Hepatocyte (in vitro differentiated cells): ENCODE measurements around the gene RPUSD3. TPM values are rescaled to one million over a fixed set of nuclear protein-coding genes. Genes with fewer than 3 reads are reported as not detected.
"Not testable (repeated sequence)": the region's sequence is repeated elsewhere in the genome, so short reads cannot be mapped to it uniquely, and the experiment has no call there.

ENCODE experiments used
- DNase-seq: peaks from one replicate; pipeline ENCODE4 v3.0.0-alpha.2; 2016; ENCODE audit warnings: low spot score
- H2AFZ ChIP-seq: fragments of 200-600 bp; sonication (generic); 2 replicates; pipeline ENCODE4 v1.6.0; 2016; ENCODE audit warnings: antibody characterized with exemption, mild to moderate bottlenecking
- H3K27ac ChIP-seq: fragments of 200-600 bp; sonication (generic); 2 replicates; pipeline ENCODE4 v1.5.1; 2016; ENCODE audit warnings: mild to moderate bottlenecking
- H3K27me3 ChIP-seq: fragments of 200-600 bp; sonication (generic); 2 replicates; pipeline ENCODE4 v1.6.1; 2016
- H3K36me3 ChIP-seq: fragments of 200-600 bp; sonication (generic); replicated peaks from 2 replicates; pipeline ENCODE4 v1.5.1; 2016; ENCODE audit warnings: low read depth; ENCODE audit not compliant: insufficient read depth
- H3K4me1 ChIP-seq: fragments of 200-600 bp; sonication (generic); 2 replicates; pipeline ENCODE4 v1.5.1; 2016; ENCODE audit warnings: mild to moderate bottlenecking, moderate library complexity; ENCODE audit not compliant: insufficient read depth
- H3K4me2 ChIP-seq: fragments of 200-600 bp; sonication (generic); 2 replicates; pipeline ENCODE4 v1.6.0; 2016
- H3K4me3 ChIP-seq: fragments of 200-600 bp; sonication (generic); 2 replicates; pipeline ENCODE4 v1.5.1; 2016; ENCODE audit warnings: mild to moderate bottlenecking
- H3K79me2 ChIP-seq: fragments of 200-600 bp; sonication (generic); 2 replicates; pipeline ENCODE4 v1.6.0; 2017; ENCODE audit warnings: mild to moderate bottlenecking
- H3K9me2 ChIP-seq: fragments of 200-600 bp; sonication (generic); replicated peaks from 2 replicates; pipeline ENCODE4 v1.6.0; 2017; ENCODE audit warnings: mild to moderate bottlenecking; ENCODE audit not compliant: insufficient read depth
- H3K9me3 ChIP-seq: fragments of 200-600 bp; sonication (generic); 2 replicates; pipeline ENCODE4 v1.5.1; 2016; ENCODE audit warnings: low read depth, mild to moderate bottlenecking
- H4K20me1 ChIP-seq: fragments of 200-600 bp; sonication (generic); 2 replicates; pipeline ENCODE4 v1.6.0; 2016; ENCODE audit warnings: mild to moderate bottlenecking; ENCODE audit not compliant: insufficient read depth, poor library complexity, severe bottlenecking
- EZH2 ChIP-seq: fragments of 200-600 bp; sonication (generic); IDR thresholded peaks from 2 replicates; pipeline ENCODE4 v1.6.1; 2016; ENCODE audit warnings: antibody characterized with exemption, mild to moderate bottlenecking, borderline replicate concordance
- EZH2phosphoT487 ChIP-seq: fragments of 200-600 bp; sonication (generic); IDR thresholded peaks from one replicate; pipeline ENCODE4 v1.6.1; 2018; ENCODE audit warnings: antibody characterized with exemption, mild to moderate bottlenecking, low read depth, moderate library complexity; ENCODE audit not compliant: unreplicated experiment, severe bottlenecking
- WGBS: methylation state at CpG from one replicate; pipeline ENCODE4 v1.1.6; 2016; ENCODE audit warnings: low lambda C conversion rate; ENCODE audit errors: missing lambda C conversion rate; 5-methylcytosine and 5-hydroxymethylcytosine counted together
- polyA plus RNA-seq: library from polyadenylated mRNA; unstranded; fragments of >200 nt; fragmentation: Nextera tagmentation; extraction: Ambion mirVana; gene quantifications from 2 replicates; pipeline ENCODE4 v1.2.1, GENCODE V29; 2016
- total RNA-seq: library from RNA; depleted of rRNA; stranded (reverse); fragments of >200 nt; gene quantifications from 2 replicates; pipeline ENCODE4 v1.2.3, GENCODE V29; 2014
- TF ChIP-seq, protein P1 (sequence below): fragments of 200-600 bp; sonication (generic); IDR thresholded peaks from 2 replicates; pipeline ENCODE4 v1.5.1; 2016; ENCODE audit warnings: antibody characterized with exemption, mild to moderate bottlenecking; ENCODE audit not compliant: poor library complexity

The RPUSD3 gene
- total and polyA plus RNA-seq, 2 experiments from 2014 or later, result 37.4 to 74.7 TPM

DNA sequence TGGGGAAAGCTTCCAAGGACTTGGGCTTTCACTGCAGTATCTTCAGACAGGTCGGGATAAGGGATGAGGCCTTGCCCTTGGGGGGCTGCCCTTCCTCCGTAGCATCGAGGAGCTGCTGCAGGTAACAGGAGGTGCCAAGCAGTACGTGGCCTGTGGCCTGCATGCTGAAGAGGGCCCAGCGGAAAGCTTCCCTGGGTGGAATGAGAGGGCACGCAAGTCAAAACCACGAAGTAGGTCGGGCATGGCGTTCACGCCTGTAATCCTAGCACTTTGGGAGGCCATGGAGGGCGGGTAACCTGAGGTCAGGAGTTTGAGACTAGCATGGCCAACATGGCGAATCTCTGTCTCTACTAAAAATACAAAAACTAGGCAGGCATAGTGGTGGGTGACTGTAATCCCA lies 23.3 kb upstream of the RPUSD3 start:
- no peak overlapping the region for H3K4me3 ChIP-seq
- TF ChIP-seq EZH2 (no peak), EZH2phosphoT487 (no peak)
- TF ChIP-seq, protein P1, sequence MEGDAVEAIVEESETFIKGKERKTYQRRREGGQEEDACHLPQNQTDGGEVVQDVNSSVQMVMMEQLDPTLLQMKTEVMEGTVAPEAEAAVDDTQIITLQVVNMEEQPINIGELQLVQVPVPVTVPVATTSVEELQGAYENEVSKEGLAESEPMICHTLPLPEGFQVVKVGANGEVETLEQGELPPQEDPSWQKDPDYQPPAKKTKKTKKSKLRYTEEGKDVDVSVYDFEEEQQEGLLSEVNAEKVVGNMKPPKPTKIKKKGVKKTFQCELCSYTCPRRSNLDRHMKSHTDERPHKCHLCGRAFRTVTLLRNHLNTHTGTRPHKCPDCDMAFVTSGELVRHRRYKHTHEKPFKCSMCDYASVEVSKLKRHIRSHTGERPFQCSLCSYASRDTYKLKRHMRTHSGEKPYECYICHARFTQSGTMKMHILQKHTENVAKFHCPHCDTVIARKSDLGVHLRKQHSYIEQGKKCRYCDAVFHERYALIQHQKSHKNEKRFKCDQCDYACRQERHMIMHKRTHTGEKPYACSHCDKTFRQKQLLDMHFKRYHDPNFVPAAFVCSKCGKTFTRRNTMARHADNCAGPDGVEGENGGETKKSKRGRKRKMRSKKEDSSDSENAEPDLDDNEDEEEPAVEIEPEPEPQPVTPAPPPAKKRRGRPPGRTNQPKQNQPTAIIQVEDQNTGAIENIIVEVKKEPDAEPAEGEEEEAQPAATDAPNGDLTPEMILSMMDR, result no peak
- WGBS, result 94% methylated on average over 12 of the region's 12 CpGs
- H3K4me1 ChIP-seq, result peaks cover 17% of the 10 kb centered on the region
- H3K27ac ChIP-seq, result no peak overlapping the region
- no peak overlapping the region for H3K4me2 ChIP-seq
- H3K27me3 ChIP-seq, result no peaks in the 10 kb centered on the region
- H2AFZ ChIP-seq, result no peak overlapping the region
- H3K79me2 ChIP-seq, result no peaks in the 10 kb centered on the region
- no peaks in the 10 kb centered on the region for H3K9me3 ChIP-seq
- no peak for DNase-seq
- no peaks in the 10 kb centered on the region for H3K9me2 ChIP-seq
- H4K20me1 ChIP-seq, result no peaks in the 10 kb centered on the region
- no peaks in the 10 kb centered on the region for H3K36me3 ChIP-seq

DNA sequence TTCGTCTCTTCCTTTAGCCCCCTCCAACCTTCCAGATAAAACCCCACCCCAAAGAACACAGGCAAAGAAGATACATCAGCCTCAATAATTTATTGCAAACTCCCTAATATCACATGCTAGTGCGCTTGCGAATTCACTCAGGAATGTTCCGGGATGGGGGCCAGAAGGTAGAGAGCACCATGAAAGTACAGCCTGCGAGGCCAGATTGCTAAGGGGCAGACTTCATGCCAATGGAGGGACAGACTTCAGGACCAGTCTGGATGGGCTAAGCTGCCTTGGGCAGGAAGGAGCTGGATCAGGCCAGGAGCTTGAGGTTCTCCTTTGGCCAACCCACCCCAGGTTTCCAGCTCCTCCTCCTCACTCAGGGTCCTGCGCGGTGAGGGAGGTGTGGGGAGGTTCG lies 22.8 kb upstream of the RPUSD3 start:
- H3K4me3 ChIP-seq, result no peak overlapping the region
- no peak overlapping the region for H3K27ac ChIP-seq
- no peak for DNase-seq
- H3K9me2 ChIP-seq, result no peaks in the 10 kb centered on the region
- H3K79me2 ChIP-seq, result no peaks in the 10 kb centered on the region
- TF ChIP-seq EZH2, result no peak
- no peak for TF ChIP-seq EZH2phosphoT487
- TF ChIP-seq, protein P1, result no peak
- no peaks in the 10 kb centered on the region for H4K20me1 ChIP-seq
- no peaks in the 10 kb centered on the region for H3K36me3 ChIP-seq
- peaks cover 17% of the 10 kb centered on the region for H3K4me1 ChIP-seq
- H3K27me3 ChIP-seq, result no peaks in the 10 kb centered on the region
- no peak overlapping the region for H2AFZ ChIP-seq
- WGBS, result 95% methylated on average over 8 of the region's 8 CpGs
- no peaks in the 10 kb centered on the region for H3K9me3 ChIP-seq
- no peak overlapping the region for H3K4me2 ChIP-seq

DNA sequence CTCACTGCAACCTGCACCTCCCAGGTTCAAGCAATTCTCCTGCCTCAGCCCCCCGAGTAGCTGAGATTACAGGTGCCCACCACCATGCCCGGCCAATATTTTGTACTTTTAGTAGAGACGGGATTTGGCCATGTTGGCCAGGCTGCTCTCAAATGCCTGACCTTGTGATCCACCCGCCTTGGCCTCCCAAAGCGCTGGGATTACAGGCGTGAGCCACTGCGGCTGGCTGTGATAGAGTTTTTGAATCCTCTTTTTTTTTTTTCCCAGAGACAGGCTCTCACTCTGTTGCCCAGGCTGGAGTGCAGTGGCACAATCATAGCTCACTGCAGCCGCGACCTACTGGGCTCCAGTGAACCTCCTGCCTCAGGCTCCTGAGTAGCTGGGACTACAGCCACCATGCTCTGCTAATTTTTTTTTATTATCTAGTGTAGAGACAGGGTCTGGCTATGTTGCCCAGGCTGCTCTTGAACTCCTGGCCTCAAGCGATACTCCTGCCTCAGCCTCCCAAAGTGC lies 21.4 kb upstream of the RPUSD3 start:
- Histone ChIP-seq H3K4me2 (peak overlapping the region; percentile 11), H3K4me1 (peaks cover 17% of the 10 kb centered on the region), H3K27ac (peak overlapping the region; percentile 75)
- H3K79me2 ChIP-seq, H3K9me2 ChIP-seq, H2AFZ ChIP-seq, H3K4me3 ChIP-seq, H3K9me3 ChIP-seq, H3K27me3 ChIP-seq, DNase-seq, H3K36me3 ChIP-seq, H4K20me1 ChIP-seq: not testable (repeated sequence)
- 92% methylated on average over 10 of the region's 10 CpGs for WGBS

DNA sequence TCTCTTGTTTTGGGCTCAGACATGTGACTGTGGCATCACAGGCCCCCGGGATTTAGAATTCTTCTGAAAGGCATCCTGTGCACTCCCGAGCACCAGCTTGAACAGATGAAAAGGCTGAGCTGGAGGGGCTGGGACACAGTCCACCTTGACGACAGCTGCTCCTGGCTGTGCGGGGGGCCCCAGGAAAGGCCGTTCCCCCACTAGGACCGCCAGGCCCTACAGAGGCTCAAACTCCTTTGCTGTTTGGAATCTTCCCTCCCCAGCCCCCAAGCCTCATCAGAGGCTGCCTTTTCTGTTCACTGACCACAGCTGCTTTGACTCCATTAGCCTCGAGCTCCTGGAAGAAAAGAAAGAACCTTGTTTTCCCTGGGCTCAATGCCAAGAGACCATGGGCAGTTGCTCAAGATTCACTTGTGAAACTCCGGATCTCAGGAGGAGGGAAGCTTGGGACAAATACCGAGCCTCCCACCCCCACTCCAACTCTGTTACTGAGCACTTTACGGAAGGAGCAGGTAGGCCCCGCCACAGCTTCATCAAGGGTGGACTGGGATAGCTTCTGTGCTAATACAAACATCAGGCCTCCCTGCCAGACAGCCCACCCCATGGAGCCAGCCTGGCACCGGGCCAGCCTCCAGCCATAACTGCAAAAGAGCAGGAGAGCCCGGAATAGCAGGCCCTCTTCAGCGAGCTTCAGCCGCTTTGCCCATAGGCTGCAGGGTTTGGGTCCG lies 20.6 kb upstream of the RPUSD3 start:
- peak overlapping the region; percentile 1 for H2AFZ ChIP-seq
- H3K36me3 ChIP-seq, result no peaks in the 10 kb centered on the region
- H3K9me3 ChIP-seq, result no peaks in the 10 kb centered on the region
- no peaks in the 10 kb centered on the region for H3K9me2 ChIP-seq
- DNase-seq, result peak; percentile 74
- H3K4me2 ChIP-seq, result peak overlapping the region; percentile 11
- no peaks in the 10 kb centered on the region for H4K20me1 ChIP-seq
- H3K4me1 ChIP-seq, result peaks cover 17% of the 10 kb centered on the region
- peak overlapping the region; percentile 75 for H3K27ac ChIP-seq
- no peak overlapping the region for H3K4me3 ChIP-seq
- TF ChIP-seq EZH2 (no peak), EZH2phosphoT487 (no peak)
- TF ChIP-seq, protein P1, result no peak
- H3K79me2 ChIP-seq, result no peaks in the 10 kb centered on the region
- 55% methylated on average over 16 of the region's 16 CpGs for WGBS
- no peaks in the 10 kb centered on the region for H3K27me3 ChIP-seq
